Spleen (tissue), 11 donors: Measurements from ENCODE around the gene PPP1R2B. TPM values are rescaled to one million over a fixed set of nuclear protein-coding genes. Genes with fewer than 3 reads are reported as not detected.

ENCODE experiments used
- DNase-seq: peaks from one replicate; pipeline ENCODE4 v3.0.0-alpha.2; 2020
- H3K27ac ChIP-seq, 8 donors: fragments of 200-600 bp; sonication (generic) in 7 of 8; 1 replicate in 4 of 8; 2 replicates in 4 of 8; pipeline versions ENCODE4 v1.5.0 to v1.8.0; 2016 to 2021; ENCODE audit warnings: inconsistent platforms in 4 of 8, mild to moderate bottlenecking in 4 of 8, moderate library complexity in 1 of 8
- H3K27me3 ChIP-seq, 7 donors: fragments of 200-600 bp; sonication (generic) in 6 of 7; replicated peaks in 1 of 7; 1 replicate in 4 of 7; 2 replicates in 3 of 7; pipeline versions ENCODE4 v1.5.0 to v1.8.0; 2016 to 2021; ENCODE audit warnings: inconsistent platforms in 3 of 7, mild to moderate bottlenecking in 1 of 7
- H3K36me3 ChIP-seq, 6 donors: fragments of 200-600 bp; sonication (generic) in 5 of 6; 1 replicate in 4 of 6; 2 replicates in 2 of 6; pipeline versions ENCODE4 v1.5.0 to v1.8.0; 2016 to 2021; ENCODE audit warnings: inconsistent platforms in 2 of 6
- H3K4me1 ChIP-seq, 6 donors: fragments of 200-600 bp; sonication (generic) in 5 of 6; 1 replicate in 3 of 6; 2 replicates in 3 of 6; pipeline versions ENCODE4 v1.5.0 to v1.8.0; 2016 to 2021; ENCODE audit warnings: inconsistent platforms in 3 of 6
- H3K4me3 ChIP-seq, 8 donors: fragments of 200-600 bp; sonication (generic) in 7 of 8; 1 replicate in 4 of 8; 2 replicates in 4 of 8; pipeline versions ENCODE4 v1.5.0 to v1.8.0; 2016 to 2021; ENCODE audit warnings: inconsistent platforms in 4 of 8, mild to moderate bottlenecking in 4 of 8, moderate library complexity in 2 of 8
- H3K9me3 ChIP-seq, 8 donors: fragments of 200-600 bp; sonication (generic) in 7 of 8; 1 replicate in 4 of 8; 2 replicates in 4 of 8; pipeline versions ENCODE4 v1.5.0 to v1.8.0; 2016 to 2021; ENCODE audit warnings: inconsistent platforms in 4 of 8
- CTCF ChIP-seq, 11 experiments: fragments of 200-600 bp in 7 of 11; fragments of 450-650 bp in 4 of 11; sonication (generic) in 4 of 11; IDR thresholded peaks in 8 of 11; conservative IDR thresholded peaks in 3 of 11; 1 replicate in 7 of 11; 2 replicates in 4 of 11; pipeline versions ENCODE4 v1.4.0 to v1.8.0; 2016 to 2021; ENCODE audit warnings: antibody characterized with exemption in 11 of 11, inconsistent platforms in 4 of 11, mild to moderate bottlenecking in 1 of 11
- POLR2A ChIP-seq, 3 donors: fragments of 450-650 bp; IDR thresholded peaks; one replicate each; pipeline ENCODE4 v1.5.1; 2017; ENCODE audit warnings: antibody characterized with exemption in 3 of 3, mild to moderate bottlenecking in 1 of 3
- POLR2AphosphoS5 ChIP-seq, 3 donors: sonication (generic); formaldehyde crosslinking; IDR thresholded peaks; one replicate each; pipeline ENCODE4 v1.5.1; 2017; ENCODE audit warnings: antibody characterized with exemption in 3 of 3
- WGBS, 5 donors: extraction: QIAGEN DNeasy Blood & Tissue Kit in 3 of 5; methylation state at CpG; one replicate each; pipeline versions ENCODE4 v1.1.5 to v1.1.7; 2013 to 2018; 5-methylcytosine and 5-hydroxymethylcytosine counted together
- intact Hi-C: fragments of 100-400 bp; cut with DNase I; formaldehyde crosslinking; loops from one replicate; pipeline ENCODE4 v1.15.0; 2023; ENCODE audit warnings: low total_unique reads
- polyA plus RNA-seq, 3 donors: library from polyadenylated mRNA; stranded (reverse); fragments of 200-250 nt; gene quantifications; one replicate each; pipeline ENCODE4 v1.2.1, GENCODE V29; 2013
- total RNA-seq, 7 donors: library from RNA; depleted of rRNA in 3 of 7; stranded (reverse); fragments of >200 nt in 3 of 7; fragmentation: NEBNext Ultra II Directional in 4 of 7; extraction: Animal tissue kit (Norgen Biotek cat#: 25700) in 4 of 7; gene quantifications; one replicate each; pipeline versions ENCODE4 v1.1.0 to v1.2.1, GENCODE V29; 2016 to 2021
- donor health status: healthy with polysubstance abuse.
- donor health status: DM: no; HTN: no; CAD: no; lungs with moderate emphysema.
- donor health status: DM: no; HTN: no; CAD: no.
- donor health status: Bipolar disorder and iron deficiency.
- donor health status: healthy.
- donor health status: DM: no; HTN: no; CAD: no.
- donor health status: DM: yes; HTN: yes; CAD: no.

PPP1R2B gene
- total and polyA plus RNA-seq, 10 donors = 0.03 to 0.04 TPM; not detected in 8

- Histone ChIP-seq H3K4me1 (no peaks in the 10 kb centered on the region), H3K27me3 (peaks cover 0 to 5% (median 0%) of the 10 kb centered on the region in 7 donors), H3K36me3 (no peaks in the 10 kb centered on the region), H3K4me3 (no peak overlapping the region), H3K27ac (no peak overlapping the region), H3K9me3 (no peaks in the 10 kb centered on the region)
- WGBS, 5 donors = 26 to 49% (median 36%) methylated on average over 3 of the region's 3 CpGs
- DNase-seq = no peak
- intact Hi-C loops = no loop called here
- TF ChIP-seq CTCF (IDR thresholded peaks at IDR 0.05 in 8 of 11, conservative IDR thresholded peaks at IDR 0.05 in 3 of 11) (no peak), POLR2A (IDR thresholded peaks at IDR 0.05) (no peak), POLR2AphosphoS5 (IDR thresholded peaks at IDR 0.05) (no peak)
Measured at GRCh38 chr5:156883316-156883875, 33.3 kb downstream of the PPP1R2B start.

- WGBS, 5 donors = 78 to 95% (median 82%) methylated on average over 2 of the region's 2 CpGs
Measured at GRCh38 chr5:156888520-156888919, 38.4 kb downstream of the PPP1R2B start.

GRCh38 chr5:156892223-156892622 lies 42.1 kb downstream of the PPP1R2B start:
- H3K9me3 ChIP-seq = no peaks in the 10 kb centered on the region
- H3K36me3 ChIP-seq = no peaks in the 10 kb centered on the region
- DNase-seq = no peak
- intact Hi-C loops = no loop called here
- H3K4me1 ChIP-seq = peaks cover 0 to 5% (median 0%) of the 10 kb centered on the region in 6 donors
- H3K4me3 ChIP-seq = no peak overlapping the region
- no peak for TF ChIP-seq POLR2AphosphoS5 (IDR thresholded peaks at IDR 0.05)
- no peak for TF ChIP-seq POLR2A (IDR thresholded peaks at IDR 0.05)
- 67 to 84% (median 76%) methylated on average over 1 of the region's 1 CpG for WGBS, 5 donors
- no peak overlapping the region for H3K27ac ChIP-seq
- H3K27me3 ChIP-seq = no peaks in the 10 kb centered on the region

More at GRCh38 chr5:156888520-156888919, 38.4 kb downstream of the PPP1R2B start:
- Histone ChIP-seq H3K4me1 (peaks cover 0 to 4% (median 0%) of the 10 kb centered on the region in 6 donors), H3K9me3 (no peaks in the 10 kb centered on the region), H3K27me3 (no peaks in the 10 kb centered on the region), H3K27ac (no peak overlapping the region), H3K36me3 (no peaks in the 10 kb centered on the region), H3K4me3 (no peak overlapping the region)
- TF ChIP-seq POLR2A (IDR thresholded peaks at IDR 0.05) (no peak), CTCF (IDR thresholded peaks at IDR 0.05 in 8 of 11, conservative IDR thresholded peaks at IDR 0.05 in 3 of 11) (no peak), POLR2AphosphoS5 (IDR thresholded peaks at IDR 0.05) (no peak)
- intact Hi-C loops = no loop called here
- no peak for DNase-seq

- intact Hi-C loops = no loop called here
- WGBS, 5 donors = 87 to 97% (median 95%) methylated on average over 4 of the region's 4 CpGs
Measured at GRCh38 chr5:156892864-156893263, 42.8 kb downstream of the PPP1R2B start.

More at GRCh38 chr5:156892864-156893263, 42.8 kb downstream of the PPP1R2B start:
- TF ChIP-seq CTCF (IDR thresholded peaks at IDR 0.05 in 8 of 11, conservative IDR thresholded peaks at IDR 0.05 in 3 of 11) (no peak), POLR2A (IDR thresholded peaks at IDR 0.05) (no peak), POLR2AphosphoS5 (IDR thresholded peaks at IDR 0.05) (no peak)
- Histone ChIP-seq H3K27me3 (no peaks in the 10 kb centered on the region), H3K4me1 (peaks cover 0 to 5% (median 0%) of the 10 kb centered on the region in 6 donors), H3K27ac (no peak overlapping the region), H3K9me3 (no peaks in the 10 kb centered on the region), H3K4me3 (no peak overlapping the region), H3K36me3 (no peaks in the 10 kb centered on the region)
- no peak for DNase-seq
